HCT116 (cell line): Measurements from ENCODE around the gene RPL10A. TPM values are rescaled to one million over a fixed set of nuclear protein-coding genes. Genes with fewer than 3 reads are reported as not detected.
A peak's percentile ranks its signal among the peaks of the same experiment; 100 is the strongest.
"Not testable (repeated sequence)": the region's sequence is repeated elsewhere in the genome, so short reads cannot be mapped to it uniquely, and the experiment has no call there.

ENCODE experiments used
- ATAC-seq: fragments of 200-7000 bp; cut with Tn5 transposase; 2 replicates; pipeline ENCODE4 v1.9.1; 2020; ENCODE audit warnings: mild to moderate bottlenecking, moderate library complexity
- BruUV-seq: library from RNA; stranded (reverse); fragments of 400-500 nt; replicated peaks from 2 replicates; lab custom pipeline; 2021; lab: Mats Ljungman, UMichigan
- CTCF ChIA-PET: fragments of 300-600 bp; sonication (Branson Sonifier 250); formaldehyde crosslinking; loops from one replicate; lab custom pipeline; 2021; ENCODE audit warnings: antibody characterized with exemption; lab: Charles Lee
- POLR2A ChIA-PET: fragments of 300-600, 350-600 bp; sonication (Branson Sonifier 250); formaldehyde crosslinking; loops from one replicate; lab custom pipeline; 2021; ENCODE audit warnings: antibody characterized with exemption; lab: Charles Lee
- RAD21 ChIA-PET, 2 experiments: fragments of 300-600 bp; sonication (Branson Sonifier 250); formaldehyde crosslinking; loops; one replicate each; lab custom pipeline; 2023; ENCODE audit warnings: low total read pairs in 2 of 2; ENCODE audit not compliant: uncharacterized antibody in 2 of 2, unreplicated experiment in 2 of 2, low non-redundant PET in 1 of 2; lab: Charles Lee
- DNase-seq: peaks from one replicate; pipeline ENCODE4 v3.0.0-alpha.2; 2010; ENCODE audit warnings: low read depth, low spot score
- H2AFZ ChIP-seq: fragments of 200-600 bp; shearing (Covaris generic), sonication (generic); 2 replicates; pipeline ENCODE4 v1.6.1; 2017; ENCODE audit warnings: low read depth, mixed run types, mixed read lengths, antibody characterized with exemption, low read length; ENCODE audit not compliant: poor library complexity, severe bottlenecking
- H3K27ac ChIP-seq: 2 replicates; pipeline ENCODE4 v1.5.1; 2012; ENCODE audit warnings: low read depth, low read length
- H3K27me3 ChIP-seq: fragments of 200-600 bp; sonication (generic); 2 replicates; pipeline ENCODE4 v1.6.1; 2016; ENCODE audit warnings: mixed run types, low read length, mixed read lengths; ENCODE audit not compliant: insufficient read depth
- H3K36me3 ChIP-seq, 2 experiments: fragments of 200-500 bp in 1 of 2; fragments of 200-600 bp in 1 of 2; sonication (Bioruptor generic) in 1 of 2; sonication (generic) in 1 of 2; 2 replicates each; pipeline versions ENCODE4 v1.5.1 to v1.6.1; 2014 to 2016; ENCODE audit warnings: low read length in 2 of 2, inconsistent platforms in 1 of 2, mixed read lengths in 1 of 2, mixed run types in 1 of 2; ENCODE audit not compliant: insufficient read depth in 2 of 2, control insufficient read depth in 1 of 2
- H3K4me1 ChIP-seq, 2 experiments: fragments of 200-600 bp in 1 of 2; sonication (generic) in 1 of 2; 2 replicates each; pipeline versions ENCODE4 v1.5.1 to v1.6.1; 2012 to 2017; ENCODE audit warnings: low read length in 2 of 2, inconsistent platforms in 1 of 2, mild to moderate bottlenecking in 1 of 2, mixed read lengths in 1 of 2, mixed run types in 1 of 2, moderate library complexity in 1 of 2; ENCODE audit not compliant: insufficient read depth in 2 of 2, control insufficient read depth in 1 of 2
- H3K4me2 ChIP-seq: fragments of 200-600 bp; sonication (generic); 2 replicates; pipeline ENCODE4 v1.6.1; 2017; ENCODE audit warnings: mixed run types, low read length, mixed read lengths
- H3K4me3 ChIP-seq, 2 experiments: fragments of 200-600 bp in 1 of 2; sonication (generic) in 1 of 2; replicated peaks in 1 of 2; 2 replicates each; pipeline ENCODE4 v1.5.1; 2011 to 2016; ENCODE audit warnings: low read length in 2 of 2, control low read depth in 1 of 2, low read depth in 1 of 2, mild to moderate bottlenecking in 1 of 2, mixed read lengths in 1 of 2, mixed run types in 1 of 2
- H3K79me2 ChIP-seq: fragments of 200-600 bp; sonication (generic); 2 replicates; pipeline ENCODE4 v1.6.1; 2017; ENCODE audit warnings: mild to moderate bottlenecking, mixed run types, low read length, moderate library complexity, mixed read lengths; ENCODE audit not compliant: insufficient read depth
- H3K9ac ChIP-seq: fragments of 200-600 bp; sonication (generic); 2 replicates; pipeline ENCODE4 v1.6.1; 2016; ENCODE audit warnings: low read length, mixed read lengths
- H3K9me2 ChIP-seq: fragments of 200-600 bp; sonication (generic), shearing (Covaris generic); 2 replicates; pipeline ENCODE4 v1.6.1; 2017; ENCODE audit warnings: mixed run types, mild to moderate bottlenecking, moderate library complexity; ENCODE audit not compliant: insufficient read depth
- H3K9me3 ChIP-seq, 2 experiments: fragments of 200-500 bp in 1 of 2; fragments of 200-600 bp in 1 of 2; sonication (Bioruptor generic) in 1 of 2; sonication (generic) in 1 of 2; 2 replicates each; pipeline ENCODE4 v1.6.1; 2014 to 2017; ENCODE audit warnings: low read length in 2 of 2, mixed read lengths in 2 of 2, inconsistent platforms in 1 of 2, low read depth in 1 of 2, mild to moderate bottlenecking in 1 of 2, mixed run types in 1 of 2, moderate library complexity in 1 of 2; ENCODE audit not compliant: control insufficient read depth in 1 of 2, insufficient read depth in 1 of 2
- H4K20me1 ChIP-seq: fragments of 200-600 bp; sonication (generic), shearing (Covaris generic); 2 replicates; pipeline ENCODE4 v1.6.1; 2017; ENCODE audit warnings: mixed run types, mild to moderate bottlenecking, moderate library complexity; ENCODE audit not compliant: insufficient read depth
- ELF1 ChIP-seq: IDR thresholded peaks from 2 replicates; pipeline ENCODE4 v1.6.1; 2012; ENCODE audit warnings: low read depth, borderline replicate concordance
- EZH2 ChIP-seq: fragments of 200-600 bp; sonication (generic); IDR thresholded peaks from 2 replicates; pipeline ENCODE4 v1.6.1; 2017; ENCODE audit warnings: antibody characterized with exemption, mixed run types
- intact Hi-C: fragments of 100-400 bp; cut with micrococcal nuclease; formaldehyde crosslinking; loops from 2 replicates; pipeline ENCODE4 v1.10.0; 2022
- total RNA-seq: library from RNA; stranded (reverse); gene quantifications from one replicate; pipeline ENCODE4 v1.2.1, GENCODE V29; 2021; ENCODE audit not compliant: unreplicated experiment

RPL10A gene
- total RNA-seq, 1 experiment from 2014 or later = 1,981 TPM

GRCh38 chr6:35438378-35439065 is 29.7 kb upstream of the RPL10A start:
- H3K9ac ChIP-seq, H3K9me3 ChIP-seq, BruUV-seq, H3K4me1 ChIP-seq, POLR2A ChIA-PET, H4K20me1 ChIP-seq, ATAC-seq, H3K79me2 ChIP-seq, H3K27me3 ChIP-seq, H3K27ac ChIP-seq, intact Hi-C loops, RAD21 ChIA-PET, DNase-seq, H2AFZ ChIP-seq, H3K36me3 ChIP-seq, H3K4me3 ChIP-seq, H3K9me2 ChIP-seq, H3K4me2 ChIP-seq, CTCF ChIA-PET: not testable (repeated sequence)

- no peak overlapping the region for H3K27ac ChIP-seq
- no peaks in the 10 kb centered on the region for H3K9me2 ChIP-seq
- intact Hi-C loops = no loop called here
- CTCF ChIA-PET = no interaction called here
- peak; percentile 68 for ATAC-seq
- no peaks in the 10 kb centered on the region; a peak in 1 of 4 replicates for H3K4me1 ChIP-seq
- H3K9ac ChIP-seq = no peak overlapping the region
- RAD21 ChIA-PET = no interaction called here
- H2AFZ ChIP-seq = no peak overlapping the region
- no peaks in the 10 kb centered on the region for H4K20me1 ChIP-seq
- TF ChIP-seq ELF1 (no peak), EZH2 (no peak)
- BruUV-seq = no TSS peak
- H3K4me2 ChIP-seq = no peak overlapping the region
- no peak overlapping the region for H3K4me3 ChIP-seq
- DNase-seq = no peak
- POLR2A ChIA-PET = no interaction called here
- no peaks in the 10 kb centered on the region for H3K27me3 ChIP-seq
- no peaks in the 10 kb centered on the region for H3K9me3 ChIP-seq
- H3K79me2 ChIP-seq = no peaks in the 10 kb centered on the region
- H3K36me3 ChIP-seq = no peaks in the 10 kb centered on the region
Measured at GRCh38 chr6:35439308-35439707, 28.9 kb upstream of the RPL10A start.
